ENCODE results near the gene ARPC1B. TPM values are rescaled to one million over a fixed set of nuclear protein-coding genes. Genes with fewer than 3 reads are reported as not detected.

ARPC1B gene
- total and polyA plus RNA-seq, 2 donors (not counting 1 experiment from before 2014, with no cell fraction given): 245 to 394 TPM

DNA sequence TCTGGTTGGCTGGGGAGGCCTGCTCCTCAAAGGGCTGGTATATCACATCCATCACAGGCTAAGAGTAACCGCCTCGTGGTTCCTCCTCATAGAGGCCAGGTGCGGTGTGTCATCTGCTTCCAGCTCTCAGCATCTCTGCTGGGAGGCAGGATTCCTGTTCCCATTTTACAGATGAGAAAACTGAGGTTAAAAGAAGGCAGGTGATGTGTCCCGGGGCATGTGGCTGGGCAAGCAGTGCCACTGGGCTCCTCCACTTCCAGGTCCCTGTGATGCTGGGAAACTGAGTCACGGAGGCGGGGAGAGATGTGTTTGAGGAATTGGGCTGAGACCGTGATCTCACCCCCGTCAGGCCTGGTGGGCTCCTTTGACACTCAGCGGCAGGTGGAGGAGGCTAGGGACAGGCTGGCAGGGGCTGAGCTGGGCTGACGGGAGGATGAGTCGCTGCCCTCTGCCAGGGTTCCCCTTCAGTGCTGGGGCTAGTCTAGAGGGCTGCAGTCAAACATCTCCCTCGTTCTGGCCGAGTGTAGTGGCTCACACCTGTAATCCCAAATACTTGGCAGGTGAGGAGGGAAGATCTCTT is 9.4 kb downstream of the ARPC1B start:
- H3K9me3 ChIP-seq (ENCODE audit: control insufficient read depth, insufficient read depth, low read depth, low read length): no peaks in the 10 kb centered on the region
- H2AFZ ChIP-seq (ENCODE audit: low read length): no peak overlapping the region
- no peak overlapping the region for H3K27ac ChIP-seq (ENCODE audit: insufficient read depth, low read length)
- no peak for DNase-seq (ENCODE audit: low read depth in 2 of 2)
- H3K36me3 ChIP-seq (ENCODE audit: control insufficient read depth, insufficient read depth, low read length): peaks cover 31% of the 10 kb centered on the region
- no peak overlapping the region for H3K4me2 ChIP-seq (ENCODE audit: extremely low read depth, insufficient read depth, low read length)
- no peaks in the 10 kb centered on the region for H3K27me3 ChIP-seq (ENCODE audit: control insufficient read depth, insufficient read depth, low read length)
- peaks cover 47% of the 10 kb centered on the region for H3K79me2 ChIP-seq (ENCODE audit: control insufficient read depth, insufficient read depth, low read length)
- TF ChIP-seq EZH2 (IDR thresholded peaks at IDR 0.05; ENCODE audit: low read length, missing control alignments): no peak
- TF ChIP-seq, protein P1, sequence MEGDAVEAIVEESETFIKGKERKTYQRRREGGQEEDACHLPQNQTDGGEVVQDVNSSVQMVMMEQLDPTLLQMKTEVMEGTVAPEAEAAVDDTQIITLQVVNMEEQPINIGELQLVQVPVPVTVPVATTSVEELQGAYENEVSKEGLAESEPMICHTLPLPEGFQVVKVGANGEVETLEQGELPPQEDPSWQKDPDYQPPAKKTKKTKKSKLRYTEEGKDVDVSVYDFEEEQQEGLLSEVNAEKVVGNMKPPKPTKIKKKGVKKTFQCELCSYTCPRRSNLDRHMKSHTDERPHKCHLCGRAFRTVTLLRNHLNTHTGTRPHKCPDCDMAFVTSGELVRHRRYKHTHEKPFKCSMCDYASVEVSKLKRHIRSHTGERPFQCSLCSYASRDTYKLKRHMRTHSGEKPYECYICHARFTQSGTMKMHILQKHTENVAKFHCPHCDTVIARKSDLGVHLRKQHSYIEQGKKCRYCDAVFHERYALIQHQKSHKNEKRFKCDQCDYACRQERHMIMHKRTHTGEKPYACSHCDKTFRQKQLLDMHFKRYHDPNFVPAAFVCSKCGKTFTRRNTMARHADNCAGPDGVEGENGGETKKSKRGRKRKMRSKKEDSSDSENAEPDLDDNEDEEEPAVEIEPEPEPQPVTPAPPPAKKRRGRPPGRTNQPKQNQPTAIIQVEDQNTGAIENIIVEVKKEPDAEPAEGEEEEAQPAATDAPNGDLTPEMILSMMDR (conservative IDR thresholded peaks at IDR 0.05 in 1 of 2, IDR thresholded peaks at IDR 0.05 in 1 of 2; ENCODE audit: low read depth in 1 of 2, low read length in 2 of 2): no peak
- no peak overlapping the region for H3K9ac ChIP-seq (ENCODE audit: insufficient read depth, low read length)
- peaks cover 19% of the 10 kb centered on the region for H3K4me1 ChIP-seq (ENCODE audit: control insufficient read depth, extremely low read depth, insufficient read depth, low read length)
- no peaks in the 10 kb centered on the region for H4K20me1 ChIP-seq (ENCODE audit: control insufficient read depth, extremely low read depth, insufficient read depth, low read length)
- no peak overlapping the region for H3K4me3 ChIP-seq (replicated peaks in 1 of 4; ENCODE audit: control extremely low read depth in 1 of 4, insufficient read depth in 1 of 4, low read depth in 3 of 4, low read length in 4 of 4)

DNA sequence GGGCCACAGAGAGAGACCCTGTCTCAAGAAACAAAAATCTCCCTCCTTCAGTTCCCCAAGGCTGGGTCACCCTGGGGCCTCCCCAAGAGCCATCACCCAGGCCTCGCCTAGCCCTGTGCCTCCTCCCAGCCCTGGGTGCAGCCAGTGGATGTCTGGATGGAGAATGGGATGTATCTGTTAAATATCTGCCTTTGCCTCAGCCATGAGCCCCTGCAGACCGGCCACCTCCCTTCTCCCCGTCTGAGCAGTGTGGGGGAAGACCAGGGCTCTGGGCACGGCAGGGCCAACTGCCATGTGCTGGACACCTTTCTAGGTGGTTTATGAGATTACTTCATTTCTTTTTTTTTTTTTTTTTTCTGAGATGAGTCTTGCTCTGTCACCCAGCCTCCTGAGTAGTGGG is 10.0 kb downstream of the ARPC1B start:
- Histone ChIP-seq H3K27me3 (ENCODE audit: control insufficient read depth, insufficient read depth, low read length) (no peaks in the 10 kb centered on the region), H3K9me3 (ENCODE audit: control insufficient read depth, insufficient read depth, low read depth, low read length) (no peaks in the 10 kb centered on the region), H3K27ac (ENCODE audit: insufficient read depth, low read length) (no peak overlapping the region), H3K79me2 (ENCODE audit: control insufficient read depth, insufficient read depth, low read length) (peaks cover 46% of the 10 kb centered on the region), H3K4me3 (replicated peaks in 1 of 4; ENCODE audit: control extremely low read depth in 1 of 4, insufficient read depth in 1 of 4, low read depth in 3 of 4, low read length in 4 of 4) (no peak overlapping the region), H2AFZ (ENCODE audit: low read length) (no peak overlapping the region), H3K4me1 (ENCODE audit: control insufficient read depth, extremely low read depth, insufficient read depth, low read length) (peaks cover 13% of the 10 kb centered on the region), H4K20me1 (ENCODE audit: control insufficient read depth, extremely low read depth, insufficient read depth, low read length) (no peaks in the 10 kb centered on the region), H3K36me3 (ENCODE audit: control insufficient read depth, insufficient read depth, low read length) (peaks cover 33% of the 10 kb centered on the region), H3K9ac (ENCODE audit: insufficient read depth, low read length) (no peak overlapping the region), H3K4me2 (ENCODE audit: extremely low read depth, insufficient read depth, low read length) (no peak overlapping the region)
- TF ChIP-seq, protein P1 (conservative IDR thresholded peaks at IDR 0.05 in 1 of 2, IDR thresholded peaks at IDR 0.05 in 1 of 2; ENCODE audit: low read depth in 1 of 2, low read length in 2 of 2): no peak
- no peak for TF ChIP-seq EZH2 (IDR thresholded peaks at IDR 0.05; ENCODE audit: low read length, missing control alignments)
- DNase-seq (ENCODE audit: low read depth in 2 of 2): no peak

DNA sequence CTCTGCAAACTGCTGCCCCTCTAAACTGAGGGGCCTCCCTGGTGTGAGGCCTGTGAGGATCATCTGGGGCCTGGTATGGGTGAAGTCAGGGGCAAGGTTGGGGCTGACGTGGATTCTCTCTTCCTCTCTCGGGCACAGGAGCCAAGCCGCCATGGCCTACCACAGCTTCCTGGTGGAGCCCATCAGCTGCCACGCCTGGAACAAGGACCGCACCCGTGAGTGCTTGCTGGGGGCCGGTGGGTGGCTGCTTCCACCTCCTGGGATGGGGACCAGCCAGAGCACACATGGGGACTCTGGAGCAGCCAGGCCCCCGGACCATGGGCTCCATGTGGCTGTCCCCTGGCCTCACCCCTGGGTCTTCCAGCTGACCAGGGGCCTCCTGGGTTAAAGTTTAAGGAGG is 11.0 kb downstream of the ARPC1B start:
- H3K4me2 ChIP-seq (ENCODE audit: extremely low read depth, insufficient read depth, low read length): no peak overlapping the region
- peaks cover 4% of the 10 kb centered on the region for H3K4me1 ChIP-seq (ENCODE audit: control insufficient read depth, extremely low read depth, insufficient read depth, low read length)
- TF ChIP-seq, protein P1 (conservative IDR thresholded peaks at IDR 0.05 in 1 of 2, IDR thresholded peaks at IDR 0.05 in 1 of 2; ENCODE audit: low read depth in 1 of 2, low read length in 2 of 2): no peak
- no peak for TF ChIP-seq EZH2 (IDR thresholded peaks at IDR 0.05; ENCODE audit: low read length, missing control alignments)
- no peak overlapping the region for H2AFZ ChIP-seq (ENCODE audit: low read length)
- DNase-seq (ENCODE audit: low read depth in 2 of 2): no peak
- no peak overlapping the region for H3K4me3 ChIP-seq (replicated peaks in 1 of 4; ENCODE audit: control extremely low read depth in 1 of 4, insufficient read depth in 1 of 4, low read depth in 3 of 4, low read length in 4 of 4)
- H3K27ac ChIP-seq (ENCODE audit: insufficient read depth, low read length): no peak overlapping the region
- no peaks in the 10 kb centered on the region for H3K9me3 ChIP-seq (ENCODE audit: control insufficient read depth, insufficient read depth, low read depth, low read length)
- no peaks in the 10 kb centered on the region for H4K20me1 ChIP-seq (ENCODE audit: control insufficient read depth, extremely low read depth, insufficient read depth, low read length)
- H3K9ac ChIP-seq (ENCODE audit: insufficient read depth, low read length): no peak overlapping the region
- H3K27me3 ChIP-seq (ENCODE audit: control insufficient read depth, insufficient read depth, low read length): no peaks in the 10 kb centered on the region
- H3K79me2 ChIP-seq (ENCODE audit: control insufficient read depth, insufficient read depth, low read length): peaks cover 37% of the 10 kb centered on the region
- H3K36me3 ChIP-seq (ENCODE audit: control insufficient read depth, insufficient read depth, low read length): peaks cover 41% of the 10 kb centered on the region

Data from fibroblast of lung (primary cell).